ENCODE results near the gene FSD1. TPM values are rescaled to one million over a fixed set of nuclear protein-coding genes. Genes with fewer than 3 reads are reported as not detected.

FSD1 gene
- polyA plus RNA-seq, 1 experiment: 6.8 TPM

DNA sequence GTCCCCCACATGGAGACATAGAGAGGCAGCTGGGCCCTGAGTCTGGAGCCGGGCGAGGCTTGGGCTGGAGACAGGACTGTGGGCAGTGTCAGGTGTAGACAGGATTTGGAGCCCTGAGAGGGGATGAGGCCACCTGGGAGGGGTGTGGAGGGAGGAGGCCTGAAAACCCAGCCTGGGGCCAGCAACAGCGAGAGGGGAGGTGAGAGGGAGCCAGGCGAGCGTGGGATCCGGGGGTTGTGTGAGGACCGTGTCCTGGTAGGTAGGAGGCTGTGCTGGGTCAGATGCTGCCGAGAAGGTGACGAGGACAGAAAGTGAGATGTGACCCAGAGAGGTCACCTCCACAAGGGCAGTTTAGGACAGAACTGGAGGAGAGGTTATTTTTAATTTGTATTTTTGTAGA is 46.3 kb downstream of the FSD1 start:
- Histone ChIP-seq H3K4me3 (ENCODE audit: low read depth, low read length) (no peak overlapping the region), H3K27me3 (ENCODE audit: control insufficient read depth, insufficient read depth, low read length) (no peaks in the 10 kb centered on the region), H3K9me3 (ENCODE audit: control insufficient read depth, insufficient read depth, low read length) (no peaks in the 10 kb centered on the region; the same call in 1 of the 2 replicates), H3K27ac (ENCODE audit: low read depth, low read length) (no peak overlapping the region)
- CTCF ChIA-PET: interaction anchor here (2.8 kb wide), 1 partner anchor 25 kb away, joined by 15 read pairs; no protein-coding TSS in a partner anchor
- POLR2A ChIA-PET: no interaction called here
- no peak for DNase-seq (ENCODE audit: low read depth, low spot score)
- TF ChIP-seq, protein P1, sequence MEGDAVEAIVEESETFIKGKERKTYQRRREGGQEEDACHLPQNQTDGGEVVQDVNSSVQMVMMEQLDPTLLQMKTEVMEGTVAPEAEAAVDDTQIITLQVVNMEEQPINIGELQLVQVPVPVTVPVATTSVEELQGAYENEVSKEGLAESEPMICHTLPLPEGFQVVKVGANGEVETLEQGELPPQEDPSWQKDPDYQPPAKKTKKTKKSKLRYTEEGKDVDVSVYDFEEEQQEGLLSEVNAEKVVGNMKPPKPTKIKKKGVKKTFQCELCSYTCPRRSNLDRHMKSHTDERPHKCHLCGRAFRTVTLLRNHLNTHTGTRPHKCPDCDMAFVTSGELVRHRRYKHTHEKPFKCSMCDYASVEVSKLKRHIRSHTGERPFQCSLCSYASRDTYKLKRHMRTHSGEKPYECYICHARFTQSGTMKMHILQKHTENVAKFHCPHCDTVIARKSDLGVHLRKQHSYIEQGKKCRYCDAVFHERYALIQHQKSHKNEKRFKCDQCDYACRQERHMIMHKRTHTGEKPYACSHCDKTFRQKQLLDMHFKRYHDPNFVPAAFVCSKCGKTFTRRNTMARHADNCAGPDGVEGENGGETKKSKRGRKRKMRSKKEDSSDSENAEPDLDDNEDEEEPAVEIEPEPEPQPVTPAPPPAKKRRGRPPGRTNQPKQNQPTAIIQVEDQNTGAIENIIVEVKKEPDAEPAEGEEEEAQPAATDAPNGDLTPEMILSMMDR (IDR thresholded peaks at IDR 0.05; ENCODE audit: low read depth, low read length): no peak

DNA sequence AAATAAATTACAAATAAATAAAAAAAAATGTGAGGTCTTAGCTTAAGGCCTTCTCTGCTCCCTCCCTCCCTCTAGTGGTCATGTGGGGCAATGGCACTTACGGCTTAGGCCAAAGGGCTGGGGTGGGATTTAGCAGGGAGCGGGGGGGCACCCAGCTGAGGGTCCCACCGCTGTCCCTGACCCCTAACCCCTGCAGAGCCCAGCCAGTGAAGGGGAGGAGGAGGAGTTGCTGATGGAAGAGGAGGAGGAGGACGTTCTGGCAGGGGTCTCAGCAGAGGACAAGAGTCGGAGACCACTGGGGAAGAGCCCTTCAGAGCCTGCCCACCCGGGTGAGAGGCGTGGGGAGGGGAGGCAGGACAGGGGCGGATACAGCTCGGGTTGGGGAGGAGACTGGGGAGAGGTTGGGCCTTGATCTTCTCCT is 48.3 kb downstream of the FSD1 start:
- POLR2A ChIA-PET: interaction anchor here (0.6 to 1.8 kb wide), 4 partner anchors 10 to 119 kb away, joined by 4 to 13 read pairs (median 4); partner anchors contain the start of gene MPND
- Histone ChIP-seq H3K27ac (ENCODE audit: low read depth, low read length) (no peak overlapping the region), H3K9me3 (ENCODE audit: control insufficient read depth, insufficient read depth, low read length) (no peaks in the 10 kb centered on the region), H3K4me3 (ENCODE audit: low read depth, low read length) (no peak overlapping the region), H3K27me3 (ENCODE audit: control insufficient read depth, insufficient read depth, low read length) (no peaks in the 10 kb centered on the region)
- DNase-seq (ENCODE audit: low read depth, low spot score): no peak
- CTCF ChIA-PET: interaction anchor here (0.5 to 2.8 kb wide), 28 partner anchors 9 to 1576 kb away, joined by 3 to 58 read pairs (median 4); partner anchors contain the start of genes CHAF1A, HDGFL2, MPND and YJU2
- TF ChIP-seq, protein P1 (IDR thresholded peaks at IDR 0.05; ENCODE audit: low read depth, low read length): peak; percentile 80

DNA sequence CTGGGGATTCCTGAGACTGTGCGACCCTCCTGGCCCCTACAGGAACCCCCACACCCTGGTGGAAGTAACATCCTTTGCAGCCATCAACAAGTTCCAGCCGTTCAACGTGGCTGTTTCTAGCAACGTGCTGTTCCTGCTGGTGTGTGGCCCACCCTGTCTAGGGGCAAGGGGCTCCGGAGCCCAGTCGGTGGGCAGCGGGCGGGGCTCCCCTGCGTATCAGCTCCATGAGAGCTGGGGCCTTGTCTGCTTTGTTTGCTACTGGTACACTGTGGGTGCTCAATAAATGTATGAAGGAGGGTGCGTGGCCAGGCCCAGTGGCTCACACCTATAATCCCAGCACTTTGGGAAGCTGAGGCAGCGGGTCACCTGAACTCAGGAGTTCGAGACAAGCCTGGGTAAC is 49.9 kb downstream of the FSD1 start:
- H3K9me3 ChIP-seq (ENCODE audit: control insufficient read depth, insufficient read depth, low read length): no peaks in the 10 kb centered on the region
- no peaks in the 10 kb centered on the region for H3K27me3 ChIP-seq (ENCODE audit: control insufficient read depth, insufficient read depth, low read length)
- H3K4me3 ChIP-seq (ENCODE audit: low read depth, low read length): no peak overlapping the region
- no peak for DNase-seq (ENCODE audit: low read depth, low spot score)
- no peak overlapping the region for H3K27ac ChIP-seq (ENCODE audit: low read depth, low read length)
- ChIA-PET POLR2A (no interaction called here), CTCF (no interaction called here)
- TF ChIP-seq, protein P1 (IDR thresholded peaks at IDR 0.05; ENCODE audit: low read depth, low read length): no peak

DNA sequence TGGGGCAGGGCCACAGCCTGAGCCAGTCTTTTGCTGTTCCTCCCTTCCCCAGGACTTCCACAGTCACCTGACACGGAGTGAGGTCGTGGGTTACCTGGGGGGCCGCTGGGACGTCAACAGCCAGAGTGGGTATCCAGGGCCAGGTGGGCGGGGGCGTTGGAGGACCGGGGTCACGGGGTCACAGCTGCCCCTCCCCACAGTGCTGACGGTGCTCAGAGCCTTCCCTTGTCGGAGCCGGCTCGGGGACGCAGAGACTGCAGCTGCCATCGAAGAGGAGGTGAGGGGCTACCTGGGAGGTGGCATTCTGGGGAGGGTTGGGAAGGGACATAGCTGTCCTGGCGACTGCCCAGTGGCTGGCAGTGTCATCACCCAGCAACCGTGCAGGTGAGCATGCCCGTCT is 50.5 kb downstream of the FSD1 start:
- Histone ChIP-seq H3K9me3 (ENCODE audit: control insufficient read depth, insufficient read depth, low read length) (no peaks in the 10 kb centered on the region), H3K27me3 (ENCODE audit: control insufficient read depth, insufficient read depth, low read length) (no peaks in the 10 kb centered on the region), H3K4me3 (ENCODE audit: low read depth, low read length) (no peak overlapping the region), H3K27ac (ENCODE audit: low read depth, low read length) (no peak overlapping the region)
- POLR2A ChIA-PET: interaction anchor here (0.6 kb wide), 2 partner anchors 27 to 30 kb away, joined by 6 to 7 read pairs; no protein-coding TSS in a partner anchor
- CTCF ChIA-PET: interaction anchor here (0.6 kb wide), 1 partner anchor 17 kb away, joined by 3 read pairs; no protein-coding TSS in a partner anchor
- TF ChIP-seq, protein P1 (IDR thresholded peaks at IDR 0.05; ENCODE audit: low read depth, low read length): no peak
- no peak for DNase-seq (ENCODE audit: low read depth, low spot score)

DNA sequence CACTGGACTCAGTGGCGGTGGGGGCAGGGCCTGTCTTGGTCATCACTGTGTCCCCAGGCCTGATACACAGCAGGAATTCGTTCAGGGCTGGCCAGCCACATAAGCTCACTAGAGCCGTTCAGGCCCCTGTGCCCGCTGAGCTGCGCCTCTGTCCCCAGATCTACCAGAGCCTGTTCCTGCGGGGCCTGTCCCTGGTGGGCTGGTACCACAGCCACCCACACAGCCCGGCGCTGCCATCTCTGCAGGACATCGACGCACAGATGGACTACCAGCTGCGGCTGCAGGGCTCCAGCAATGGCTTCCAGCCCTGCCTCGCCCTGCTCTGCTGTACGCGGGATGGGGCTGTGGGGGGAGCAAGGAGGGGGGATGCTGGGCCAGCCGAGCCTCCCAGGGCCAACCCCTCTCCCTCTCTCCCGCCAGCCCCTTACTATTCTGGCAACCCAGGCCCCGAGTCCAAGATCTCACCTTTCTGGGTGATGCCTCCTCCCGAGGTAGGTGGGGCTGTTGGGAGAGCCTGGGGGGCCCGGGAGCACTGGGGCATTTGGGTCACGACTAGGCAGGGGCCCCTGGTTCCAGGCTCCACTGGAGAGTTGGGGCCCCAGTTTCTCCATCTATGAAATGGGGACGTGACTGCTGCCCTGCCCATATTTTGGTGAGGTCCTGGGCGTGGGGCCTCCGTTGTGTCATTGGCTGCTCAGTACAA is 52.8 kb downstream of the FSD1 start:
- Histone ChIP-seq H3K27ac (ENCODE audit: low read depth, low read length) (no peak overlapping the region), H3K4me3 (ENCODE audit: low read depth, low read length) (no peak overlapping the region), H3K9me3 (ENCODE audit: control insufficient read depth, insufficient read depth, low read length) (no peaks in the 10 kb centered on the region; the same call in 1 of the 2 replicates), H3K27me3 (ENCODE audit: control insufficient read depth, insufficient read depth, low read length) (no peaks in the 10 kb centered on the region)
- ChIA-PET CTCF (no interaction called here), POLR2A (no interaction called here)
- TF ChIP-seq, protein P1 (IDR thresholded peaks at IDR 0.05; ENCODE audit: low read depth, low read length): no peak
- DNase-seq (ENCODE audit: low read depth, low spot score): no peak

Data from AG04450 (cell line).